Activated CD8-positive, alpha-beta T cell treated with anti-CD3 and anti-CD28 coated beads for 36 hours (primary cell): ENCODE data around the gene RPS5. TPM values are rescaled to one million over a fixed set of nuclear protein-coding genes. Genes with fewer than 3 reads are reported as not detected.

ENCODE experiments used
- ATAC-seq: fragments of 200-7000 bp; cut with Tn5 transposase; one replicate; pipeline ENCODE4 v1.10.0; 2021; ENCODE audit warnings: mild to moderate bottlenecking, moderate library complexity
- CTCF ChIA-PET: fragments of 350-600 bp; sonication (Branson Sonifier 250); formaldehyde crosslinking; loops from one replicate; lab custom pipeline; 2021; ENCODE audit warnings: antibody characterized with exemption; lab: Charles Lee
- POLR2A ChIA-PET: fragments of 350-600 bp; sonication (Branson Sonifier 250); formaldehyde crosslinking; loops from one replicate; lab custom pipeline; 2021; ENCODE audit warnings: antibody characterized with exemption; lab: Charles Lee
- DNase-seq: peaks from one replicate; pipeline ENCODE4 v3.0.0-alpha.2; 2020
- H3K27ac Mint-ChIP-seq: one replicate; pipeline ENCODE4 v1.8.0; 2021; ENCODE audit warnings: mild to moderate bottlenecking, mixed read lengths
- H3K27me3 Mint-ChIP-seq: one replicate; pipeline ENCODE4 v1.8.0; 2021; ENCODE audit warnings: mixed read lengths
- H3K36me3 Mint-ChIP-seq: one replicate; pipeline ENCODE4 v1.8.0; 2021; ENCODE audit warnings: low read depth, mixed read lengths
- H3K4me1 Mint-ChIP-seq: one replicate; pipeline ENCODE4 v1.8.0; 2021; ENCODE audit warnings: low read depth, mixed read lengths
- H3K4me3 Mint-ChIP-seq: one replicate; pipeline ENCODE4 v1.8.0; 2021; ENCODE audit warnings: mild to moderate bottlenecking, moderate library complexity, mixed read lengths
- H3K9me3 Mint-ChIP-seq: one replicate; pipeline ENCODE4 v1.8.0; 2021; ENCODE audit warnings: mixed read lengths
- CTCF ChIP-seq: fragments of 200-600 bp; IDR thresholded peaks from one replicate; pipeline ENCODE4 v1.8.0; 2022; ENCODE audit warnings: antibody characterized with exemption, mild to moderate bottlenecking
- intact Hi-C: fragments of 100-400 bp; cut with micrococcal nuclease; formaldehyde crosslinking; loops from one replicate; pipeline ENCODE4 v1.10.0; 2022
- total RNA-seq, 2 experiments: library from RNA; stranded (reverse); gene quantifications; one replicate each; pipeline ENCODE4 v1.2.3, GENCODE V29; 2021

RPS5 gene
- total RNA-seq, result 1,000 to 10,000 TPM; 1,906 to 1,936 TPM

- DNase-seq, result peak; percentile 97
- intact Hi-C loops, result loop anchor here (5.0 kb wide), 1 partner anchor 79 kb away; the partner anchor contains the start of gene ERVK3-1
- H3K27ac Mint-ChIP-seq, result peak within 1 kb of the TSS; percentile 98
- peaks cover 40% of the 10 kb centered on the region for H3K36me3 Mint-ChIP-seq
- no peaks in the 10 kb centered on the region for H3K27me3 Mint-ChIP-seq
- no peaks in the 10 kb centered on the region for H3K9me3 Mint-ChIP-seq
- H3K4me1 Mint-ChIP-seq, result peaks cover 35% of the 10 kb centered on the region
- ChIA-PET CTCF (no interaction called here), POLR2A (interaction anchor here (0.6 to 5.0 kb wide), 11 partner anchors 11 to 158 kb away, joined by 3 to 45 read pairs (median 3); partner anchors contain the start of genes RNF225, TRIM28 and ZBTB45)
- peak; percentile 91 for ATAC-seq
- H3K4me3 Mint-ChIP-seq, result peak within 1 kb of the TSS; percentile 97
- TF ChIP-seq CTCF, result no peak
These were observed at the start of gene RPS5 for GRCh38 chr19:58386576-58387337. Gene RPS5, plus strand, starts transcription at chr19:58387269. Its CDS starts 869 bp downstream, at chr19:58388138.

DNA sequence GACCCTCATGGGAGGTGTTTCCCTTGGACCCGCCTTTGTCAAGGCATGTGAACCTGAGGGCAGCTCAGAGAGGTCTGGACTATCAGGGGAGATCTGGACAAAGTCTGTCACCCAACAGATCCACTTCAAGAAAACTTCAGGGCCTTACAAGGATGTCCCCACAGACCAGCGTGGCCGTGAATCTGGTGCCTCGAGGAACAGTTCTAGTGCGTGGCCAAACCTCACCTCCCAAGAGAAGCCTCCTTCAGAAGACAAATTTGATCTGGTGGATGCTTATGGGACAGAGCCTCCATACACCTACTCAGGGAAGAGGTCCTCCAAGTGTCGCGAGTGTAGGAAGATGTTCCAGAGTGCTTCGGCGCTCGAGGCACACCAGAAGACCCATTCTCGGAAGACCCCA is 48.7 kb upstream of the RPS5 start:
- ChIA-PET CTCF (interaction anchor here (1.1 kb wide), 1 partner anchor 9 kb away, joined by 3 read pairs; no protein-coding TSS in a partner anchor), POLR2A (no interaction called here)
- no peak for DNase-seq
- H3K27ac Mint-ChIP-seq, result no peak overlapping the region
- H3K36me3 Mint-ChIP-seq, result peaks cover 42% of the 10 kb centered on the region
- H3K9me3 Mint-ChIP-seq, result no peaks in the 10 kb centered on the region
- peaks cover 6% of the 10 kb centered on the region for H3K4me1 Mint-ChIP-seq
- no peak for ATAC-seq
- no peaks in the 10 kb centered on the region for H3K27me3 Mint-ChIP-seq
- intact Hi-C loops, result no loop called here
- no peak for TF ChIP-seq CTCF
- H3K4me3 Mint-ChIP-seq, result no peak overlapping the region

DNA sequence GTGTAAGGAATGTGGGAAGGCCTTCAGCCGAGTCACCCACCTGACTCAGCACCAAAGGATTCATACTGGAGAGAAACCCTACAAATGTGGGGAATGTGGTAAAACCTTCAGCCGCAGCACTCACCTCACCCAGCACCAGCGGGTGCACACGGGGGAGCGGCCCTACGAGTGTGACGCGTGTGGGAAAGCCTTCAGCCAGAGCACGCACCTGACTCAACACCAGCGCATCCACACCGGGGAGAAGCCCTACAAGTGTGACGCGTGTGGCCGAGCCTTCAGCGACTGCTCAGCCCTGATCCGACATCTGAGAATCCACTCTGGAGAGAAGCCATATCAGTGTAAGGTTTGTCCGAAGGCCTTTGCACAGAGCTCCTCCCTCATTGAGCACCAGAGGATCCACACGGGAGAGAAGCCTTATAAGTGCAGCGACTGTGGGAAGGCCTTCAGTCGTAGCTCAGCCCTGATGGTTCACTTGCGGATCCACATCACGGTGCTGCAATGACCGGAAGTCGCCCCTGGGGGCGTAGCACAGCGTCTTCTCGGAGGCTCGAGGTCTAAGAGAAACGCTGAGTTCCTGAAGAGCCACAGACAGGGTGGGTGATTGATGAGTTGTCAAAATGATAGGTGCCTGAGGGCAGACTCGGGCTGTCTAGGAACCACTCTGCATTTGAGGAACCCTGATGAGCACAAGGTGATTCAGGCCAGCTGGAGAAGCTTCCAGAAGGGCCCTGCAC is 48.1 kb upstream of the RPS5 start:
- DNase-seq, result no peak
- no peak for ATAC-seq
- CTCF ChIA-PET, result interaction anchor here (0.7 to 1.1 kb wide), 2 partner anchors 8 to 12 kb away, joined by 3 read pairs; partner anchors contain the start of gene ZSCAN22
- no peak for TF ChIP-seq CTCF
- H3K4me1 Mint-ChIP-seq, result peaks cover 6% of the 10 kb centered on the region
- intact Hi-C loops, result no loop called here
- H3K27ac Mint-ChIP-seq, result no peak overlapping the region
- H3K27me3 Mint-ChIP-seq, result no peaks in the 10 kb centered on the region
- no peaks in the 10 kb centered on the region for H3K9me3 Mint-ChIP-seq
- POLR2A ChIA-PET, result interaction anchor here (1.2 kb wide), 1 partner anchor 18 kb away, joined by 4 read pairs; no protein-coding TSS in a partner anchor
- peaks cover 45% of the 10 kb centered on the region for H3K36me3 Mint-ChIP-seq
- no peak overlapping the region for H3K4me3 Mint-ChIP-seq

GRCh38 chr19:58345558-58345957 is 41.5 kb upstream of the RPS5 start:
- CTCF ChIA-PET, result interaction anchor here (1.3 to 1.6 kb wide), 2 partner anchors 17 to 173 kb away, joined by 3 to 4 read pairs; partner anchors contain the start of gene ZNF497
- peaks cover 24% of the 10 kb centered on the region for H3K36me3 Mint-ChIP-seq
- no peaks in the 10 kb centered on the region for H3K9me3 Mint-ChIP-seq
- no peak for ATAC-seq
- peaks cover 23% of the 10 kb centered on the region for H3K4me1 Mint-ChIP-seq
- H3K27me3 Mint-ChIP-seq, result no peaks in the 10 kb centered on the region
- no peak for TF ChIP-seq CTCF
- DNase-seq, result no peak
- H3K27ac Mint-ChIP-seq, result peak overlapping the region; percentile 52
- intact Hi-C loops, result no loop called here
- POLR2A ChIA-PET, result interaction anchor here (0.7 to 2.9 kb wide), 3 partner anchors 10 to 34 kb away, joined by 3 to 14 read pairs (median 3); no protein-coding TSS in a partner anchor
- H3K4me3 Mint-ChIP-seq, result peak overlapping the region; percentile 96
